K562 (cell line): Measurements from ENCODE around the gene DLGAP1. TPM values are rescaled to one million over a fixed set of nuclear protein-coding genes. Genes with fewer than 3 reads are reported as not detected.
A peak's percentile ranks its signal among the peaks of the same experiment; 100 is the strongest.

Experiments
- GABPA ChIP-seq: fragments of 200-800 bp; sonication (Bioruptor generic); conservative IDR thresholded peaks from 2 replicates; pipeline ENCODE4 v1.6.1; 2016; ENCODE audit warnings: low read depth, missing genetic modification characterization, missing compliant biosample characterization
- STAG1 ChIP-seq: sonication (generic); formaldehyde crosslinking; IDR thresholded peaks from 2 replicates; pipeline ENCODE4 v1.5.0; 2020; ENCODE audit warnings: missing genetic modification reagents, borderline replicate concordance
- TRIM28 ChIP-seq: fragments of 450-650 bp; IDR thresholded peaks from 2 replicates; pipeline ENCODE4 v1.6.1; 2017
- ZBTB17 ChIP-seq: fragments of 450-650 bp; formaldehyde crosslinking; IDR thresholded peaks from 2 replicates; pipeline ENCODE4 v1.4.0; 2020; ENCODE audit warnings: mild to moderate bottlenecking
- ZNF140 ChIP-seq: fragments of 250-450 bp; sonication (Bioruptor Pico); IDR thresholded peaks from 2 replicates; pipeline ENCODE4 v1.8.0; 2021; ENCODE audit warnings: moderate library complexity, mild to moderate bottlenecking, inconsistent platforms
- ZNF586 ChIP-seq: fragments of 450-650 bp; formaldehyde crosslinking; conservative IDR thresholded peaks from 2 replicates; pipeline ENCODE4 v1.4.0; 2020; ENCODE audit warnings: mild to moderate bottlenecking, moderate library complexity
- polyA plus RNA-seq, 8 experiments: library from polyadenylated mRNA; depleted of rRNA in 4 of 8; stranded (reverse) in 5 of 8; unstranded in 3 of 8; fragments of >200 nt; fragmentation: Nextera tagmentation in 2 of 8; fragmentation: Illumina TruSeq in 1 of 8; extraction: Ambion mirVana in 2 of 8; extraction: Trizol in 1 of 8; gene quantifications; 2 replicates each; pipeline versions ENCODE4 v1.2.1 to v1.2.3, GENCODE V29; 2011 to 2014; ENCODE audit warnings: inconsistent platforms in 1 of 8, missing spikeins in 1 of 8
- total RNA-seq, 7 experiments: library from RNA; depleted of rRNA in 6 of 7; stranded (reverse); fragments of >200 nt in 6 of 7; fragmentation: Illumina TruSeq in 2 of 7; extraction: Trizol in 2 of 7; gene quantifications; 2 replicates each; pipeline versions ENCODE4 v1.2.1 to v1.2.3, GENCODE V29; 2011 to 2021; ENCODE audit warnings: low replicate concordance in 1 of 7
- TF ChIP-seq, protein P1 (sequence below): fragments of 450-650 bp; IDR thresholded peaks from 2 replicates; pipeline ENCODE4 v1.6.1; 2016; ENCODE audit warnings: mild to moderate bottlenecking, moderate library complexity
- TF ChIP-seq, protein P2 (sequence below): fragments of 250-450 bp; sonication (Bioruptor Pico); IDR thresholded peaks from 2 replicates; pipeline ENCODE4 v1.5.0; 2020; ENCODE audit warnings: mild to moderate bottlenecking, borderline replicate concordance
- TF ChIP-seq, protein P3 (sequence below): fragments of 250-450 bp; sonication (Bioruptor Pico); IDR thresholded peaks from 2 replicates; pipeline ENCODE4 v1.9.0; 2021; ENCODE audit warnings: mild to moderate bottlenecking
- TF ChIP-seq, protein P4 (sequence below), 2 experiments: IDR thresholded peaks; 2 replicates each; pipeline ENCODE4 v1.6.1; 2011; ENCODE audit warnings: borderline replicate concordance in 1 of 2, control low read depth in 1 of 2, low read depth in 1 of 2, low read length in 1 of 2, mild to moderate bottlenecking in 1 of 2, mixed read lengths in 1 of 2, moderate library complexity in 1 of 2; ENCODE audit not compliant: insufficient read depth in 1 of 2, insufficient read length in 1 of 2, poor library complexity in 1 of 2, severe bottlenecking in 1 of 2; ENCODE audit errors: extremely low read depth in 1 of 2
- TF ChIP-seq, protein P5 (sequence below): fragments of 450-650 bp; IDR thresholded peaks from 2 replicates; pipeline ENCODE4 v1.6.1; 2016; ENCODE audit warnings: antibody characterized with exemption

Gene DLGAP1
- total and polyA plus RNA-seq, 9 of the 15 experiments (the other 6 are each of a cell fraction or from before 2014, with no cell fraction given) = 0.04 to 0.22 (median 0.08) TPM

DNA sequence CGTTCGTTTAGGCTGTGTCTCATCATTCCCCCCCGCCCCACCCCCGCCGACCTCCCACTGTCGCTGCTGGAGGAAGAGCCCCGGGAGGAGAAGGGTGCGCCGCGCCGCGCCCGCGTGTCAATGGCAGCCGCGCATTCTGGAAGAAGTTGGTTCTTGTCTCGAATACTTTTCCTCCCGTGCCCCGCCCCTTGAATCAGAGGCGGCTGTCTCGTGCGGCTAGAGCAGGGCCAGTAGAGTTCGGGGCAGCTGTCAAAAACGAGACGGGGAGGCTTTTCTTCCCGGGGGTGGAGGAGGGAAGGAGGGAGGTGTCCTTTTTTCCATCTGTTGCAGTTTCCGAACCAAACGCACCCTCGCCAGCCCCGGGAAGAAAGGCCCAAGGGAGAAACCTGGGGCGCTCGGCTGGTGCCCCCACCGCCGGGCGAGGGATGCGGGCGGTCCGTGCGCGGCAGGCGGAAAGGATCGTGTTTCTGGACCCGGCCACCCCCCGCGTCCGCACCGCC, 1005.5 kb downstream of the DLGAP1 start (continued):
- TF ChIP-seq, protein P1, sequence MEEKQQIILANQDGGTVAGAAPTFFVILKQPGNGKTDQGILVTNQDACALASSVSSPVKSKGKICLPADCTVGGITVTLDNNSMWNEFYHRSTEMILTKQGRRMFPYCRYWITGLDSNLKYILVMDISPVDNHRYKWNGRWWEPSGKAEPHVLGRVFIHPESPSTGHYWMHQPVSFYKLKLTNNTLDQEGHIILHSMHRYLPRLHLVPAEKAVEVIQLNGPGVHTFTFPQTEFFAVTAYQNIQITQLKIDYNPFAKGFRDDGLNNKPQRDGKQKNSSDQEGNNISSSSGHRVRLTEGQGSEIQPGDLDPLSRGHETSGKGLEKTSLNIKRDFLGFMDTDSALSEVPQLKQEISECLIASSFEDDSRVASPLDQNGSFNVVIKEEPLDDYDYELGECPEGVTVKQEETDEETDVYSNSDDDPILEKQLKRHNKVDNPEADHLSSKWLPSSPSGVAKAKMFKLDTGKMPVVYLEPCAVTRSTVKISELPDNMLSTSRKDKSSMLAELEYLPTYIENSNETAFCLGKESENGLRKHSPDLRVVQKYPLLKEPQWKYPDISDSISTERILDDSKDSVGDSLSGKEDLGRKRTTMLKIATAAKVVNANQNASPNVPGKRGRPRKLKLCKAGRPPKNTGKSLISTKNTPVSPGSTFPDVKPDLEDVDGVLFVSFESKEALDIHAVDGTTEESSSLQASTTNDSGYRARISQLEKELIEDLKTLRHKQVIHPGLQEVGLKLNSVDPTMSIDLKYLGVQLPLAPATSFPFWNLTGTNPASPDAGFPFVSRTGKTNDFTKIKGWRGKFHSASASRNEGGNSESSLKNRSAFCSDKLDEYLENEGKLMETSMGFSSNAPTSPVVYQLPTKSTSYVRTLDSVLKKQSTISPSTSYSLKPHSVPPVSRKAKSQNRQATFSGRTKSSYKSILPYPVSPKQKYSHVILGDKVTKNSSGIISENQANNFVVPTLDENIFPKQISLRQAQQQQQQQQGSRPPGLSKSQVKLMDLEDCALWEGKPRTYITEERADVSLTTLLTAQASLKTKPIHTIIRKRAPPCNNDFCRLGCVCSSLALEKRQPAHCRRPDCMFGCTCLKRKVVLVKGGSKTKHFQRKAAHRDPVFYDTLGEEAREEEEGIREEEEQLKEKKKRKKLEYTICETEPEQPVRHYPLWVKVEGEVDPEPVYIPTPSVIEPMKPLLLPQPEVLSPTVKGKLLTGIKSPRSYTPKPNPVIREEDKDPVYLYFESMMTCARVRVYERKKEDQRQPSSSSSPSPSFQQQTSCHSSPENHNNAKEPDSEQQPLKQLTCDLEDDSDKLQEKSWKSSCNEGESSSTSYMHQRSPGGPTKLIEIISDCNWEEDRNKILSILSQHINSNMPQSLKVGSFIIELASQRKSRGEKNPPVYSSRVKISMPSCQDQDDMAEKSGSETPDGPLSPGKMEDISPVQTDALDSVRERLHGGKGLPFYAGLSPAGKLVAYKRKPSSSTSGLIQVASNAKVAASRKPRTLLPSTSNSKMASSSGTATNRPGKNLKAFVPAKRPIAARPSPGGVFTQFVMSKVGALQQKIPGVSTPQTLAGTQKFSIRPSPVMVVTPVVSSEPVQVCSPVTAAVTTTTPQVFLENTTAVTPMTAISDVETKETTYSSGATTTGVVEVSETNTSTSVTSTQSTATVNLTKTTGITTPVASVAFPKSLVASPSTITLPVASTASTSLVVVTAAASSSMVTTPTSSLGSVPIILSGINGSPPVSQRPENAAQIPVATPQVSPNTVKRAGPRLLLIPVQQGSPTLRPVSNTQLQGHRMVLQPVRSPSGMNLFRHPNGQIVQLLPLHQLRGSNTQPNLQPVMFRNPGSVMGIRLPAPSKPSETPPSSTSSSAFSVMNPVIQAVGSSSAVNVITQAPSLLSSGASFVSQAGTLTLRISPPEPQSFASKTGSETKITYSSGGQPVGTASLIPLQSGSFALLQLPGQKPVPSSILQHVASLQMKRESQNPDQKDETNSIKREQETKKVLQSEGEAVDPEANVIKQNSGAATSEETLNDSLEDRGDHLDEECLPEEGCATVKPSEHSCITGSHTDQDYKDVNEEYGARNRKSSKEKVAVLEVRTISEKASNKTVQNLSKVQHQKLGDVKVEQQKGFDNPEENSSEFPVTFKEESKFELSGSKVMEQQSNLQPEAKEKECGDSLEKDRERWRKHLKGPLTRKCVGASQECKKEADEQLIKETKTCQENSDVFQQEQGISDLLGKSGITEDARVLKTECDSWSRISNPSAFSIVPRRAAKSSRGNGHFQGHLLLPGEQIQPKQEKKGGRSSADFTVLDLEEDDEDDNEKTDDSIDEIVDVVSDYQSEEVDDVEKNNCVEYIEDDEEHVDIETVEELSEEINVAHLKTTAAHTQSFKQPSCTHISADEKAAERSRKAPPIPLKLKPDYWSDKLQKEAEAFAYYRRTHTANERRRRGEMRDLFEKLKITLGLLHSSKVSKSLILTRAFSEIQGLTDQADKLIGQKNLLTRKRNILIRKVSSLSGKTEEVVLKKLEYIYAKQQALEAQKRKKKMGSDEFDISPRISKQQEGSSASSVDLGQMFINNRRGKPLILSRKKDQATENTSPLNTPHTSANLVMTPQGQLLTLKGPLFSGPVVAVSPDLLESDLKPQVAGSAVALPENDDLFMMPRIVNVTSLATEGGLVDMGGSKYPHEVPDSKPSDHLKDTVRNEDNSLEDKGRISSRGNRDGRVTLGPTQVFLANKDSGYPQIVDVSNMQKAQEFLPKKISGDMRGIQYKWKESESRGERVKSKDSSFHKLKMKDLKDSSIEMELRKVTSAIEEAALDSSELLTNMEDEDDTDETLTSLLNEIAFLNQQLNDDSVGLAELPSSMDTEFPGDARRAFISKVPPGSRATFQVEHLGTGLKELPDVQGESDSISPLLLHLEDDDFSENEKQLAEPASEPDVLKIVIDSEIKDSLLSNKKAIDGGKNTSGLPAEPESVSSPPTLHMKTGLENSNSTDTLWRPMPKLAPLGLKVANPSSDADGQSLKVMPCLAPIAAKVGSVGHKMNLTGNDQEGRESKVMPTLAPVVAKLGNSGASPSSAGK = no peak
- TF ChIP-seq, protein P2, sequence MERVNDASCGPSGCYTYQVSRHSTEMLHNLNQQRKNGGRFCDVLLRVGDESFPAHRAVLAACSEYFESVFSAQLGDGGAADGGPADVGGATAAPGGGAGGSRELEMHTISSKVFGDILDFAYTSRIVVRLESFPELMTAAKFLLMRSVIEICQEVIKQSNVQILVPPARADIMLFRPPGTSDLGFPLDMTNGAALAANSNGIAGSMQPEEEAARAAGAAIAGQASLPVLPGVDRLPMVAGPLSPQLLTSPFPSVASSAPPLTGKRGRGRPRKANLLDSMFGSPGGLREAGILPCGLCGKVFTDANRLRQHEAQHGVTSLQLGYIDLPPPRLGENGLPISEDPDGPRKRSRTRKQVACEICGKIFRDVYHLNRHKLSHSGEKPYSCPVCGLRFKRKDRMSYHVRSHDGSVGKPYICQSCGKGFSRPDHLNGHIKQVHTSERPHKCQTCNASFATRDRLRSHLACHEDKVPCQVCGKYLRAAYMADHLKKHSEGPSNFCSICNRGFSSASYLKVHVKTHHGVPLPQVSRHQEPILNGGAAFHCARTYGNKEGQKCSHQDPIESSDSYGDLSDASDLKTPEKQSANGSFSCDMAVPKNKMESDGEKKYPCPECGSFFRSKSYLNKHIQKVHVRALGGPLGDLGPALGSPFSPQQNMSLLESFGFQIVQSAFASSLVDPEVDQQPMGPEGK = no peak
- TF ChIP-seq ZNF586 (CRISPR knock-in tag) (no peak), ZNF140 (CRISPR knock-in tag) (no peak), GABPA (tag) (no peak), ZBTB17 (CRISPR knock-in tag) (no peak), TRIM28 (no peak), STAG1 (no peak)
- TF ChIP-seq, protein P3, sequence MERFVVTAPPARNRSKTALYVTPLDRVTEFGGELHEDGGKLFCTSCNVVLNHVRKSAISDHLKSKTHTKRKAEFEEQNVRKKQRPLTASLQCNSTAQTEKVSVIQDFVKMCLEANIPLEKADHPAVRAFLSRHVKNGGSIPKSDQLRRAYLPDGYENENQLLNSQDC (CRISPR knock-in tag) = no peak
- TF ChIP-seq, protein P4, sequence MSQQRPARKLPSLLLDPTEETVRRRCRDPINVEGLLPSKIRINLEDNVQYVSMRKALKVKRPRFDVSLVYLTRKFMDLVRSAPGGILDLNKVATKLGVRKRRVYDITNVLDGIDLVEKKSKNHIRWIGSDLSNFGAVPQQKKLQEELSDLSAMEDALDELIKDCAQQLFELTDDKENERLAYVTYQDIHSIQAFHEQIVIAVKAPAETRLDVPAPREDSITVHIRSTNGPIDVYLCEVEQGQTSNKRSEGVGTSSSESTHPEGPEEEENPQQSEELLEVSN (IDR thresholded peaks at IDR 0.05; ENCODE audit: borderline replicate concordance in 1 of 2, extremely low read depth in 1 of 2, insufficient read depth in 1 of 2, insufficient read length in 1 of 2, low read depth in 1 of 2, low read length in 1 of 2, poor library complexity in 1 of 2, severe bottlenecking in 1 of 2) = peak in 1 of 2 experiments; percentile 79
- TF ChIP-seq, protein P5, sequence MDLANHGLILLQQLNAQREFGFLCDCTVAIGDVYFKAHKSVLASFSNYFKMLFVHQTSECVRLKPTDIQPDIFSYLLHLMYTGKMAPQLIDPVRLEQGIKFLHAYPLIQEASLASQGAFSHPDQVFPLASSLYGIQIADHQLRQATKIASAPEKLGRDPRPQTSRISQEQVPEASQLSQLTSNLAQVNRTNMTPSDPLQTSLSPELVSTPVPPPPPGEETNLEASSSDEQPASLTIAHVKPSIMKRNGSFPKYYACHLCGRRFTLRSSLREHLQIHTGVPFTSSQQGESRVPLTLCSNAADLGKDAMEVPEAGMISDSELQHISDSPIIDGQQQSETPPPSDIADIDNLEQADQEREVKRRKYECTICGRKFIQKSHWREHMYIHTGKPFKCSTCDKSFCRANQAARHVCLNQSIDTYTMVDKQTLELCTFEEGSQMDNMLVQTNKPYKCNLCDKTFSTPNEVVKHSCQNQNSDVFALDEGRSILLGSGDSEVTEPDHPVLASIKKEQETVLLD = no peak
